HepG2 (cell line): Measurements from ENCODE around the gene OR5A1.

Experiments used
- ARNT ChIP-seq: fragments of 450-650 bp; IDR thresholded peaks from 2 replicates; pipeline ENCODE4 v1.6.1; 2017
- ATF3 ChIP-seq: sonication (generic); formaldehyde crosslinking; IDR thresholded peaks from 2 replicates; pipeline ENCODE4 v1.4.0; 2020; ENCODE audit warnings: missing genetic modification reagents
- GATA4 ChIP-seq: sonication (generic); IDR thresholded peaks from 2 replicates; pipeline ENCODE4 v1.6.1; 2016; ENCODE audit warnings: antibody characterized with exemption, low read depth, borderline replicate concordance
- GLI4 ChIP-seq: sonication (generic); formaldehyde crosslinking; IDR thresholded peaks from 2 replicates; pipeline ENCODE4 v1.5.1; 2020; ENCODE audit warnings: missing genetic modification reagents, mild to moderate bottlenecking, moderate library complexity, borderline replicate concordance
- JUND ChIP-seq: sonication (generic); formaldehyde crosslinking; IDR thresholded peaks from 2 replicates; pipeline ENCODE4 v1.8.0; 2022; ENCODE audit warnings: mild to moderate bottlenecking, missing genetic modification reagents
- MTA1 ChIP-seq: sonication (generic); formaldehyde crosslinking; IDR thresholded peaks from 2 replicates; pipeline ENCODE4 v1.4.0; 2020; ENCODE audit warnings: missing genetic modification reagents, mild to moderate bottlenecking, borderline replicate concordance
- POLR2A ChIP-seq, 2 experiments: IDR thresholded peaks; 2 replicates each; pipeline ENCODE4 v1.6.1; 2011; ENCODE audit warnings: low read depth in 2 of 2, low read length in 2 of 2, mild to moderate bottlenecking in 1 of 2, moderate library complexity in 1 of 2; ENCODE audit not compliant: insufficient read depth in 1 of 2

GRCh38 chr11:59429924-59430516, 6.2 kb upstream of the OR5A1 start:
- TF ChIP-seq MTA1 (CRISPR knock-in tag) (no peak), GLI4 (no peak), ARNT (no peak), JUND (no peak), GATA4 (no peak), POLR2A (IDR thresholded peaks at IDR 0.05; ENCODE audit: insufficient read depth in 1 of 2, low read depth in 2 of 2, low read length in 2 of 2) (no peak), ATF3 (no peak)
